A673 (cell line): ENCODE measurements around the gene PDGFA. TPM values are rescaled to one million over a fixed set of nuclear protein-coding genes. Genes with fewer than 3 reads are reported as not detected.

Source experiments
- BruUV-seq: library from RNA; stranded (reverse); fragments of 400-500 nt; replicated peaks from 2 replicates; lab custom pipeline; 2021; lab: Mats Ljungman, UMichigan
- CTCF ChIA-PET: fragments of 300-600 bp; sonication (Branson Sonifier 250); formaldehyde crosslinking; loops from one replicate; lab custom pipeline; 2022; ENCODE audit warnings: antibody characterized with exemption; lab: Charles Lee
- POLR2A ChIA-PET: fragments of 300-600 bp; sonication (Branson Sonifier 250); formaldehyde crosslinking; loops from one replicate; lab custom pipeline; 2022; ENCODE audit warnings: antibody characterized with exemption; ENCODE audit not compliant: low non-redundant PET; lab: Charles Lee
- DNase-seq: peaks from one replicate; pipeline ENCODE4 v3.0.0-alpha.2; 2015; ENCODE audit warnings: low spot score
- H3K27ac ChIP-seq: fragments of 200-600 bp; sonication (generic); 2 replicates; pipeline ENCODE4 v1.5.1; 2016; ENCODE audit warnings: mixed run types, low read depth, mild to moderate bottlenecking, mixed read lengths, antibody characterized with exemption, low read length; ENCODE audit not compliant: poor library complexity, severe bottlenecking
- H3K27me3 ChIP-seq: fragments of 200-600 bp; sonication (generic); replicated peaks from 2 replicates; pipeline ENCODE4 v1.6.1; 2017; ENCODE audit warnings: mixed run types, low read depth, mild to moderate bottlenecking, mixed read lengths, antibody characterized with exemption, low read length; ENCODE audit not compliant: insufficient read depth, poor library complexity
- H3K36me3 ChIP-seq: fragments of 200-600 bp; sonication (generic); 2 replicates; pipeline ENCODE4 v1.6.1; 2016; ENCODE audit warnings: mixed run types, mild to moderate bottlenecking, mixed read lengths, antibody characterized with exemption, low read length; ENCODE audit not compliant: insufficient read depth, poor library complexity, severe bottlenecking
- H3K4me1 ChIP-seq: fragments of 200-600 bp; sonication (generic); 2 replicates; pipeline ENCODE4 v1.6.1; 2017; ENCODE audit warnings: mixed run types, mild to moderate bottlenecking, mixed read lengths, antibody characterized with exemption, low read length; ENCODE audit not compliant: insufficient read depth, poor library complexity, severe bottlenecking
- H3K4me3 ChIP-seq: fragments of 200-600 bp; sonication (generic); 2 replicates; pipeline ENCODE4 v1.5.1; 2016; ENCODE audit warnings: low read depth, mixed run types, mild to moderate bottlenecking, mixed read lengths, low read length; ENCODE audit not compliant: poor library complexity, severe bottlenecking
- H3K9me3 ChIP-seq: fragments of 200-600 bp; sonication (generic); 2 replicates; pipeline ENCODE4 v1.6.1; 2016; ENCODE audit warnings: mixed run types, low read depth, mild to moderate bottlenecking, mixed read lengths, antibody characterized with exemption, low read length; ENCODE audit not compliant: poor library complexity, severe bottlenecking
- CTCF ChIP-seq: fragments of 300-800, 200-600 bp; sonication (generic); conservative IDR thresholded peaks from 2 replicates; pipeline ENCODE4 v1.5.1; 2017; ENCODE audit warnings: low read depth, mild to moderate bottlenecking, antibody characterized with exemption, low read length, moderate library complexity, mixed read lengths
- EZH2 ChIP-seq: fragments of 200-600 bp; sonication (generic); IDR thresholded peaks from 2 replicates; pipeline ENCODE4 v1.6.1; 2017; ENCODE audit warnings: borderline replicate concordance, low read depth, mild to moderate bottlenecking, mixed read lengths, antibody characterized with exemption, low read length; ENCODE audit not compliant: poor library complexity, severe bottlenecking
- intact Hi-C: fragments of 100-400 bp; cut with micrococcal nuclease; formaldehyde crosslinking; loops from one replicate; pipeline ENCODE4 v1.10.0; 2022; ENCODE audit not compliant: unreplicated experiment
- total RNA-seq: library from RNA; stranded (reverse); gene quantifications from 2 replicates; pipeline ENCODE4 v1.2.3, GENCODE V29; 2021

The PDGFA gene
- total RNA-seq, 1 experiment from 2014 or later = 2.1 TPM

- H3K27me3 ChIP-seq = peaks cover 50% of the 10 kb centered on the region
- H3K27ac ChIP-seq = no peak overlapping the region
- TF ChIP-seq CTCF (no peak), EZH2 (no peak)
- H3K36me3 ChIP-seq = no peaks in the 10 kb centered on the region
- peaks cover 8% of the 10 kb centered on the region for H3K4me1 ChIP-seq
- ChIA-PET POLR2A (no interaction called here), CTCF (no interaction called here)
- no peak overlapping the region for H3K4me3 ChIP-seq
- peak; percentile 27 for DNase-seq
- intact Hi-C loops = loop anchor here (10.0 kb wide), 1 partner anchor 191 kb away; no protein-coding TSS in a partner anchor
- BruUV-seq = no TSS peak
- H3K9me3 ChIP-seq = no peaks in the 10 kb centered on the region
Observed at GRCh38 chr7:525740-526139, 6.1 kb upstream of the PDGFA start.

GRCh38 chr7:524800-525199 lies 5.2 kb upstream of the PDGFA start:
- Histone ChIP-seq H3K27ac (no peak overlapping the region), H3K36me3 (no peaks in the 10 kb centered on the region), H3K4me3 (no peak overlapping the region), H3K4me1 (peaks cover 8% of the 10 kb centered on the region), H3K9me3 (no peaks in the 10 kb centered on the region), H3K27me3 (peaks cover 55% of the 10 kb centered on the region)
- CTCF ChIA-PET = no interaction called here
- BruUV-seq = no TSS peak
- no peak for DNase-seq
- intact Hi-C loops = loop anchor here (10.0 kb wide), 1 partner anchor 190 kb away; no protein-coding TSS in a partner anchor
- TF ChIP-seq CTCF (no peak), EZH2 (no peak)
- POLR2A ChIA-PET = no interaction called here

- DNase-seq = no peak
- H3K36me3 ChIP-seq = no peaks in the 10 kb centered on the region
- ChIA-PET POLR2A (no interaction called here), CTCF (no interaction called here)
- intact Hi-C loops = loop anchor here (10.0 kb wide), 1 partner anchor 189 kb away; no protein-coding TSS in a partner anchor
- no peak overlapping the region for H3K4me3 ChIP-seq
- TF ChIP-seq EZH2 = no peak
- TF ChIP-seq CTCF = no peak
- no peak overlapping the region for H3K27ac ChIP-seq
- H3K27me3 ChIP-seq = peaks cover 52% of the 10 kb centered on the region
- H3K4me1 ChIP-seq = peaks cover 11% of the 10 kb centered on the region
- no TSS peak for BruUV-seq
- no peaks in the 10 kb centered on the region for H3K9me3 ChIP-seq
Observed at GRCh38 chr7:523347-524336, 4.0 kb upstream of the PDGFA start.
